ENCODE results near the gene TMEM267.

Gene TMEM267

GRCh38 chr5:43483298-43484105 is at the start of gene TMEM267:
Gene TMEM267 (minus strand): TSS chr5:43483865. CDS start chr5:43453969, 29,896 bp downstream.
- TF ChIP-seq CTCF (IDR thresholded peaks at IDR 0.05; ENCODE audit: control insufficient read depth, extremely low read depth, insufficient read depth) = no peak
- DNase-seq (ENCODE audit: low read depth) = peak; percentile 76
- peak within 1 kb of the TSS; percentile 95 for H3K4me3 ChIP-seq (ENCODE audit: low read depth, low read length)

- DNase-seq (ENCODE audit: low read depth) = no peak
- no peak overlapping the region for H3K4me3 ChIP-seq (ENCODE audit: low read depth, low read length)
- no peak for TF ChIP-seq CTCF (IDR thresholded peaks at IDR 0.05; ENCODE audit: control insufficient read depth, extremely low read depth, insufficient read depth)
Observed at GRCh38 chr5:43530648-43531047, 47.0 kb upstream of the TMEM267 start.

- no peak overlapping the region for H3K4me3 ChIP-seq (ENCODE audit: low read depth, low read length)
- TF ChIP-seq CTCF (IDR thresholded peaks at IDR 0.05; ENCODE audit: control insufficient read depth, extremely low read depth, insufficient read depth) = no peak
- no peak for DNase-seq (ENCODE audit: low read depth)
Observed at GRCh38 chr5:43523662-43524072, 40.0 kb upstream of the TMEM267 start.

GRCh38 chr5:43520615-43521014 is 37.0 kb upstream of the TMEM267 start:
- DNase-seq (ENCODE audit: low read depth) = no peak
- TF ChIP-seq CTCF (IDR thresholded peaks at IDR 0.05; ENCODE audit: control insufficient read depth, extremely low read depth, insufficient read depth) = no peak
- no peak overlapping the region for H3K4me3 ChIP-seq (ENCODE audit: low read depth, low read length)

- DNase-seq (ENCODE audit: low read depth) = no peak
- peak overlapping the region; percentile 92 for H3K4me3 ChIP-seq (ENCODE audit: low read depth, low read length)
- no peak for TF ChIP-seq CTCF (IDR thresholded peaks at IDR 0.05; ENCODE audit: control insufficient read depth, extremely low read depth, insufficient read depth)
Observed at GRCh38 chr5:43515678-43516048, 32.0 kb upstream of the TMEM267 start.

- TF ChIP-seq CTCF (IDR thresholded peaks at IDR 0.05; ENCODE audit: control insufficient read depth, extremely low read depth, insufficient read depth) = no peak
- peak; percentile 85 for DNase-seq (ENCODE audit: low read depth)
- H3K4me3 ChIP-seq (ENCODE audit: low read depth, low read length) = peak within 1 kb of the TSS; percentile 92
Observed at GRCh38 chr5:43514816-43515677, 31.4 kb upstream of the TMEM267 start, which contains the start of gene C5orf34. Gene C5orf34 (minus strand): TSS chr5:43515148. CDS start chr5:43509339, 5,809 bp downstream.
